ENCODE data around the gene ITPR2. TPM values are rescaled to one million over a fixed set of nuclear protein-coding genes. Genes with fewer than 3 reads are reported as not detected.

The ITPR2 gene
- polyA plus RNA-seq, 1 experiment: 3.4 TPM

- H3K4me3 ChIP-seq (ENCODE audit: low read depth, low read length): no peak overlapping the region
- H3K27me3 ChIP-seq (ENCODE audit: control insufficient read depth, insufficient read depth, low read length): no peaks in the 10 kb centered on the region
- TF ChIP-seq, protein P1, sequence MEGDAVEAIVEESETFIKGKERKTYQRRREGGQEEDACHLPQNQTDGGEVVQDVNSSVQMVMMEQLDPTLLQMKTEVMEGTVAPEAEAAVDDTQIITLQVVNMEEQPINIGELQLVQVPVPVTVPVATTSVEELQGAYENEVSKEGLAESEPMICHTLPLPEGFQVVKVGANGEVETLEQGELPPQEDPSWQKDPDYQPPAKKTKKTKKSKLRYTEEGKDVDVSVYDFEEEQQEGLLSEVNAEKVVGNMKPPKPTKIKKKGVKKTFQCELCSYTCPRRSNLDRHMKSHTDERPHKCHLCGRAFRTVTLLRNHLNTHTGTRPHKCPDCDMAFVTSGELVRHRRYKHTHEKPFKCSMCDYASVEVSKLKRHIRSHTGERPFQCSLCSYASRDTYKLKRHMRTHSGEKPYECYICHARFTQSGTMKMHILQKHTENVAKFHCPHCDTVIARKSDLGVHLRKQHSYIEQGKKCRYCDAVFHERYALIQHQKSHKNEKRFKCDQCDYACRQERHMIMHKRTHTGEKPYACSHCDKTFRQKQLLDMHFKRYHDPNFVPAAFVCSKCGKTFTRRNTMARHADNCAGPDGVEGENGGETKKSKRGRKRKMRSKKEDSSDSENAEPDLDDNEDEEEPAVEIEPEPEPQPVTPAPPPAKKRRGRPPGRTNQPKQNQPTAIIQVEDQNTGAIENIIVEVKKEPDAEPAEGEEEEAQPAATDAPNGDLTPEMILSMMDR (IDR thresholded peaks at IDR 0.05; ENCODE audit: low read depth, low read length): no peak
- CTCF ChIA-PET: no interaction called here
- no peaks in the 10 kb centered on the region for H3K9me3 ChIP-seq (ENCODE audit: control insufficient read depth, insufficient read depth, low read length)
- POLR2A ChIA-PET: no interaction called here
- no peak overlapping the region for H3K27ac ChIP-seq (ENCODE audit: low read depth, low read length)
- DNase-seq (ENCODE audit: low read depth, low spot score): no peak
Measured at GRCh38 chr12:26750531-26751175, 82.3 kb downstream of the ITPR2 start.

DNA sequence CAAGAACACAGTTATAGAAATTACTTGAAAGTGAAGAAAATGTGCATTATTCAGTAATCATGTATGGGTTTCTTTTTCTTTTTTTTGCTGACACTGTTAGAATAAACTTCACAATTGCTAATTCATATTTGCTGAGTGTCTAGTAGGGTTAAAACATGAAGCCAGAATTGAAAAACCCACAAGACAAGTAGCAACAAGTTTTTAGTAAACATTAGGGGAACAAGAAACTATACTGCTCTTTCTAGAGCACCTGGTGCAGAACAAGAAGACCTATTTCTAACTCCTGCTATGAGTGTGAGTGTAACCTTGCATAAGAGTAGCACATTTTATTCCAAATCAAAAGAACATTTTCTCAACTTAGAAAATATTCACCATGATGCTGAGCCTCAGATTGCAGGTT is 83.2 kb downstream of the ITPR2 start:
- Histone ChIP-seq H3K27ac (ENCODE audit: low read depth, low read length) (no peak overlapping the region), H3K4me3 (ENCODE audit: low read depth, low read length) (no peak overlapping the region), H3K9me3 (ENCODE audit: control insufficient read depth, insufficient read depth, low read length) (no peaks in the 10 kb centered on the region), H3K27me3 (ENCODE audit: control insufficient read depth, insufficient read depth, low read length) (no peaks in the 10 kb centered on the region)
- CTCF ChIA-PET: no interaction called here
- POLR2A ChIA-PET: no interaction called here
- DNase-seq (ENCODE audit: low read depth, low spot score): no peak
- TF ChIP-seq, protein P1 (IDR thresholded peaks at IDR 0.05; ENCODE audit: low read depth, low read length): no peak

DNA sequence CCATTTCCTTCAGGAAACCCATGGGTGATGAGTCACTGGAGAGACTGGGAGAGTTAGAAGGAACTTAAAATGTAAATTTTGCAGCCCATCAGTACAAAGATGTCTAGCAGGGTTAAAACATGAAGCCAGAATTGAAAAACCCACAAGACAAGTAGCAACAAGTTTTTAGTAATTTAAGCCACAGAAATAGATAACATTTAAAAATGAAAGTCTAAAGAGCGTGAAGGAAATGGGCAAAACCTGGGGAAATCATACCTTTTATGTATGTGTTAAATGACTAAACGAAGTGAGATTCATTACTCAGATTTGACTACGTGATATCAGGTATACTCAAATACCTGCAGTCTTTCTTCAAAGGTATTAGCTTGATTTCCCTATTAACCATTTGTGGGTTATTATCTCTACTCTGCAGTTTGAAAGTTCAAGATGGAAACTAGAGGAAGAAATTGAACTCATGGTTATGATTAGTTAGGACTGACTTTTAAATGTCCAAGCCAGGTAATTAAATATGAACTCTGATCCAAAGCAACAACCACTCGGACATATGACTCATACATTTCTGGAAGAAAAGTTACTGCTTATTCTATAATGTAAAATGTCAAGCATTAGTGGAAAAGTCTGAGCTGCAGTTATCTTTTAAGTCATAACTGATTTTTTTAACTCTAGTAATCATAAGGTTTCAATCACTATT is 84.1 kb downstream of the ITPR2 start:
- Histone ChIP-seq H3K27me3 (ENCODE audit: control insufficient read depth, insufficient read depth, low read length) (no peaks in the 10 kb centered on the region), H3K9me3 (ENCODE audit: control insufficient read depth, insufficient read depth, low read length) (no peaks in the 10 kb centered on the region), H3K27ac (ENCODE audit: low read depth, low read length) (no peak overlapping the region), H3K4me3 (ENCODE audit: low read depth, low read length) (no peak overlapping the region)
- POLR2A ChIA-PET: no interaction called here
- TF ChIP-seq, protein P1 (IDR thresholded peaks at IDR 0.05; ENCODE audit: low read depth, low read length): no peak
- DNase-seq (ENCODE audit: low read depth, low spot score): no peak
- CTCF ChIA-PET: no interaction called here

DNA sequence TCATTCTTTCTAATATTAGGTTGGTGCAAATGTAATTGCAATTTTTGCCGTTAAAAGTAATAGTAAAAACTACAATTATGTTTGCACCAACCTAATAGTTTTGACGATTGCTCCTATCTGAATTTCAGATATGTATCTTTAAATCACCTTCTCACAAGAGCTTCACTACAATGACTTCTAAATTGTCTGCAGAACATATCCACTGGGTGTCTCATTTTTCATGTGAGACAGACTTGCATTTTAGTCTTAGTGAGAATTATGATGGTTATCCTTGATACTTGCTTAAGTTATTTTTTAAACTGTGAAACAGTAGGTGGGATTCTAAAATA is 84.6 kb downstream of the ITPR2 start:
- no peak overlapping the region for H3K4me3 ChIP-seq (ENCODE audit: low read depth, low read length)
- no peak for DNase-seq (ENCODE audit: low read depth, low spot score)
- H3K27me3 ChIP-seq (ENCODE audit: control insufficient read depth, insufficient read depth, low read length): no peaks in the 10 kb centered on the region
- CTCF ChIA-PET: interaction anchor here (1.5 kb wide), 1 partner anchor 46 kb away, joined by 4 read pairs; no protein-coding TSS in a partner anchor
- POLR2A ChIA-PET: no interaction called here
- no peak overlapping the region for H3K27ac ChIP-seq (ENCODE audit: low read depth, low read length)
- TF ChIP-seq, protein P1 (IDR thresholded peaks at IDR 0.05; ENCODE audit: low read depth, low read length): no peak
- H3K9me3 ChIP-seq (ENCODE audit: control insufficient read depth, insufficient read depth, low read length): no peaks in the 10 kb centered on the region

GRCh38 chr12:26746121-26746714 is 86.8 kb downstream of the ITPR2 start:
- DNase-seq (ENCODE audit: low read depth, low spot score): peak; percentile 33
- Histone ChIP-seq H3K9me3 (ENCODE audit: control insufficient read depth, insufficient read depth, low read length) (no peaks in the 10 kb centered on the region), H3K4me3 (ENCODE audit: low read depth, low read length) (no peak overlapping the region), H3K27ac (ENCODE audit: low read depth, low read length) (no peak overlapping the region), H3K27me3 (ENCODE audit: control insufficient read depth, insufficient read depth, low read length) (no peaks in the 10 kb centered on the region)
- ChIA-PET CTCF (interaction anchor here (0.6 kb wide), 1 partner anchor 41 kb away, joined by 3 read pairs; no protein-coding TSS in a partner anchor), POLR2A (no interaction called here)
- TF ChIP-seq, protein P1 (IDR thresholded peaks at IDR 0.05; ENCODE audit: low read depth, low read length): no peak
